HepG2 (cell line): Measurements from ENCODE around the gene PSKH1. TPM values are rescaled to one million over a fixed set of nuclear protein-coding genes. Genes with fewer than 3 reads are reported as not detected.
A peak's percentile ranks its signal among the peaks of the same experiment; 100 is the strongest.

Experiments used
- CCDC6 ChIP-seq: sonication (generic); formaldehyde crosslinking; IDR thresholded peaks from 2 replicates; pipeline ENCODE4 v1.8.1; 2022; ENCODE audit warnings: mild to moderate bottlenecking, missing genetic modification reagents, moderate library complexity
- CEBPB ChIP-seq: IDR thresholded peaks from 2 replicates; pipeline ENCODE4 v1.6.1; 2011; ENCODE audit warnings: low read depth, low read length, improper control_type of control experiment, borderline replicate concordance
- ETV6 ChIP-seq: sonication (generic); formaldehyde crosslinking; conservative IDR thresholded peaks from 2 replicates; pipeline ENCODE4 v1.4.0; 2020; ENCODE audit warnings: missing genetic modification reagents
- EZH2 ChIP-seq: conservative IDR thresholded peaks from 2 replicates; pipeline ENCODE4 v1.6.1; 2012; ENCODE audit warnings: mild to moderate bottlenecking, low read depth, low read length, moderate library complexity
- FOXA3 ChIP-seq: IDR thresholded peaks from 2 replicates; pipeline ENCODE4 v1.6.1; 2016; ENCODE audit warnings: missing genetic modification reagents, missing compliant biosample characterization
- IRF9 ChIP-seq: sonication (generic); formaldehyde crosslinking; IDR thresholded peaks from 2 replicates; pipeline ENCODE4 v1.8.0; 2022; ENCODE audit warnings: missing genetic modification reagents, mild to moderate bottlenecking, borderline replicate concordance
- KAT8 ChIP-seq: IDR thresholded peaks from 2 replicates; pipeline ENCODE4 v1.6.1; 2016; ENCODE audit warnings: missing genetic modification reagents, missing compliant biosample characterization
- MAZ ChIP-seq, 2 experiments: sonication (generic) in 1 of 2; formaldehyde crosslinking in 1 of 2; IDR thresholded peaks; 2 replicates each; pipeline versions ENCODE4 v1.5.0 to v1.6.1; 2012 to 2020; ENCODE audit warnings: low read depth in 2 of 2, mild to moderate bottlenecking in 2 of 2, borderline replicate concordance in 1 of 2, improper control_type of control experiment in 1 of 2, low read length in 1 of 2, missing genetic modification reagents in 1 of 2, moderate library complexity in 1 of 2
- MBD4 ChIP-seq: IDR thresholded peaks from 2 replicates; pipeline ENCODE4 v1.6.1; 2012; ENCODE audit warnings: low read length, inconsistent platforms, borderline replicate concordance
- MED13 ChIP-seq: sonication (generic); formaldehyde crosslinking; IDR thresholded peaks from 2 replicates; pipeline ENCODE4 v1.5.0; 2020; ENCODE audit warnings: missing genetic modification reagents
- MTA1 ChIP-seq: sonication (generic); formaldehyde crosslinking; IDR thresholded peaks from 2 replicates; pipeline ENCODE4 v1.4.0; 2020; ENCODE audit warnings: missing genetic modification reagents, mild to moderate bottlenecking, borderline replicate concordance
- NKX3-1 ChIP-seq: sonication (generic); formaldehyde crosslinking; IDR thresholded peaks from 2 replicates; pipeline ENCODE4 v1.5.0; 2020; ENCODE audit warnings: missing genetic modification reagents
- PLSCR1 ChIP-seq: sonication (generic); formaldehyde crosslinking; IDR thresholded peaks from 2 replicates; pipeline ENCODE4 v1.5.0; 2020; ENCODE audit warnings: missing genetic modification reagents, mild to moderate bottlenecking, borderline replicate concordance
- SALL1 ChIP-seq: sonication (generic); formaldehyde crosslinking; IDR thresholded peaks from 2 replicates; pipeline ENCODE4 v1.8.0; 2022; ENCODE audit warnings: mild to moderate bottlenecking, missing genetic modification reagents
- SKI ChIP-seq: fragments of 450-650 bp; IDR thresholded peaks from one replicate; pipeline ENCODE4 v1.6.1; 2018; ENCODE audit warnings: mild to moderate bottlenecking; ENCODE audit not compliant: partially characterized antibody
- TP53 ChIP-seq: sonication (generic); formaldehyde crosslinking; conservative IDR thresholded peaks from 2 replicates; pipeline ENCODE4 v1.4.0; 2020; ENCODE audit warnings: missing genetic modification reagents
- ZFP82 ChIP-seq: sonication (generic); formaldehyde crosslinking; IDR thresholded peaks from 2 replicates; pipeline ENCODE4 v1.5.1; 2020; ENCODE audit warnings: mild to moderate bottlenecking, missing genetic modification reagents, borderline replicate concordance
- ZMYM2 ChIP-seq: sonication (generic); formaldehyde crosslinking; IDR thresholded peaks from 2 replicates; pipeline ENCODE4 v1.8.0; 2022; ENCODE audit warnings: mild to moderate bottlenecking, missing genetic modification reagents
- ZNF207 ChIP-seq: fragments of 450-650 bp; IDR thresholded peaks from 2 replicates; pipeline ENCODE4 v1.6.1; 2016; ENCODE audit warnings: antibody characterized with exemption, borderline replicate concordance
- ZNF556 ChIP-seq: sonication (generic); formaldehyde crosslinking; IDR thresholded peaks from 2 replicates; pipeline ENCODE4 v1.4.0; 2020; ENCODE audit warnings: mild to moderate bottlenecking, missing genetic modification reagents, borderline replicate concordance
- ZNF580 ChIP-seq: IDR thresholded peaks from 2 replicates; pipeline ENCODE4 v1.6.1; 2016; ENCODE audit warnings: low read depth, borderline replicate concordance
- ZNF709 ChIP-seq: sonication (generic); formaldehyde crosslinking; IDR thresholded peaks from 2 replicates; pipeline ENCODE4 v1.5.0; 2020; ENCODE audit warnings: mild to moderate bottlenecking, missing genetic modification reagents
- polyA plus RNA-seq, 8 experiments: library from polyadenylated mRNA; depleted of rRNA in 3 of 8; stranded (reverse) in 7 of 8; unstranded in 1 of 8; fragments of >200 nt; fragmentation: Illumina TruSeq in 4 of 8; extraction: Trizol in 4 of 8; gene quantifications; 2 replicates each; pipeline versions ENCODE4 v1.2.1 to v1.2.3, GENCODE V29; 2011 to 2016; ENCODE audit warnings: low read depth in 4 of 8, missing spikeins in 1 of 8, mixed read lengths in 1 of 8; ENCODE audit not compliant: insufficient read depth in 1 of 8
- total RNA-seq, 5 experiments: library from RNA; depleted of rRNA; stranded (reverse); fragments of >200 nt; fragmentation: Illumina TruSeq; extraction: Trizol; gene quantifications; 2 replicates each; pipeline ENCODE4 v1.2.3, GENCODE V29; 2016; ENCODE audit warnings: low read depth in 1 of 5
- TF ChIP-seq, protein P1 (sequence below): sonication (generic); formaldehyde crosslinking; IDR thresholded peaks from 2 replicates; pipeline ENCODE4 v1.4.0; 2020; ENCODE audit warnings: missing genetic modification reagents

The PSKH1 gene
- total and polyA plus RNA-seq, 2 of the 13 experiments (the other 11 are each of a cell fraction or from before 2014, with no cell fraction given), result 8.4 to 19.1 TPM

- 0 out of 2 replicates have a peak, but pooled peaks have one; percentile 30 for TF ChIP-seq MAZ (IDR thresholded peaks at IDR 0.05; ENCODE audit: borderline replicate concordance, low read depth, low read length)
- TF ChIP-seq MAZ (CRISPR knock-in tag; IDR thresholded peaks at IDR 0.05; ENCODE audit: low read depth), result no peak
- no peak; the same call in 1 of the 2 replicates for TF ChIP-seq PLSCR1 (CRISPR knock-in tag)
- no peak for TF ChIP-seq CCDC6 (CRISPR knock-in tag)
- TF ChIP-seq ZNF709 (CRISPR knock-in tag), result no peak
- TF ChIP-seq ZNF207, result no peak
- TF ChIP-seq MED13 (CRISPR knock-in tag), result no peak
- no peak for TF ChIP-seq IRF9 (CRISPR knock-in tag)
- no peak for TF ChIP-seq CEBPB
- no peak for TF ChIP-seq FOXA3 (CRISPR knock-in tag)
- TF ChIP-seq KAT8 (CRISPR knock-in tag), result 0 out of 2 replicates have a peak, but pooled peaks have one; percentile 47
- no peak; the same call in 1 of the 2 replicates for TF ChIP-seq ZNF580
- TF ChIP-seq ZFP82 (CRISPR knock-in tag), result no peak
- no peak for TF ChIP-seq ZMYM2 (CRISPR knock-in tag)
- TF ChIP-seq SKI, result no peak
- peak; percentile 33; the same call in 1 of the 2 replicates for TF ChIP-seq MTA1
- TF ChIP-seq TP53 (CRISPR knock-in tag), result no peak
- TF ChIP-seq ZNF556 (CRISPR knock-in tag), result no peak
- peak; percentile 63 for TF ChIP-seq SALL1 (CRISPR knock-in tag)
- no peak for TF ChIP-seq NKX3-1 (CRISPR knock-in tag)
- TF ChIP-seq ETV6 (CRISPR knock-in tag), result no peak
- TF ChIP-seq EZH2, result no peak
- TF ChIP-seq, protein P1, sequence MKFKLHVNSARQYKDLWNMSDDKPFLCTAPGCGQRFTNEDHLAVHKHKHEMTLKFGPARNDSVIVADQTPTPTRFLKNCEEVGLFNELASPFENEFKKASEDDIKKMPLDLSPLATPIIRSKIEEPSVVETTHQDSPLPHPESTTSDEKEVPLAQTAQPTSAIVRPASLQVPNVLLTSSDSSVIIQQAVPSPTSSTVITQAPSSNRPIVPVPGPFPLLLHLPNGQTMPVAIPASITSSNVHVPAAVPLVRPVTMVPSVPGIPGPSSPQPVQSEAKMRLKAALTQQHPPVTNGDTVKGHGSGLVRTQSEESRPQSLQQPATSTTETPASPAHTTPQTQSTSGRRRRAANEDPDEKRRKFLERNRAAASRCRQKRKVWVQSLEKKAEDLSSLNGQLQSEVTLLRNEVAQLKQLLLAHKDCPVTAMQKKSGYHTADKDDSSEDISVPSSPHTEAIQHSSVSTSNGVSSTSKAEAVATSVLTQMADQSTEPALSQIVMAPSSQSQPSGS (CRISPR knock-in tag), result no peak
- no peak for TF ChIP-seq MBD4
These were observed 76.4 kb downstream of the PSKH1 start (continued) for GRCh38 chr16:67969254-67970039.
